Smooth muscle cell (in vitro differentiated cells): ENCODE results near the gene SLC24A3. TPM values are rescaled to one million over a fixed set of nuclear protein-coding genes. Genes with fewer than 3 reads are reported as not detected.

Experiments used
- DNase-seq: peaks from one replicate; lab custom pipeline; 2025; ENCODE audit not compliant: unreplicated experiment; lab: John Stamatoyannopoulos, UW
- H2AFZ ChIP-seq: fragments of 200-600 bp; sonication (generic); 2 replicates; pipeline ENCODE4 v1.6.0; 2016; ENCODE audit warnings: antibody characterized with exemption, low read depth, mild to moderate bottlenecking
- H3F3A ChIP-seq: fragments of 200-600 bp; sonication (generic); 2 replicates; pipeline ENCODE4 v1.6.0; 2017; ENCODE audit warnings: antibody characterized with exemption, low read depth
- H3K27ac ChIP-seq: fragments of 200-600 bp; sonication (generic); 2 replicates; pipeline ENCODE4 v1.5.1; 2016; ENCODE audit warnings: low read depth, mild to moderate bottlenecking
- H3K27me3 ChIP-seq: fragments of 200-600 bp; sonication (generic); 2 replicates; pipeline ENCODE4 v1.6.1; 2016; ENCODE audit warnings: low read depth, mild to moderate bottlenecking
- H3K36me3 ChIP-seq: fragments of 200-600 bp; sonication (generic); 2 replicates; pipeline ENCODE4 v1.5.1; 2016; ENCODE audit warnings: low read depth
- H3K4me1 ChIP-seq: fragments of 200-600 bp; sonication (generic); 2 replicates; pipeline ENCODE4 v1.5.1; 2016; ENCODE audit warnings: low read depth
- H3K4me2 ChIP-seq: fragments of 200-600 bp; sonication (generic); 2 replicates; pipeline ENCODE4 v1.6.0; 2016; ENCODE audit warnings: mild to moderate bottlenecking
- H3K4me3 ChIP-seq: fragments of 200-600 bp; sonication (generic); 2 replicates; pipeline ENCODE4 v1.5.1; 2016; ENCODE audit warnings: mild to moderate bottlenecking
- H3K79me2 ChIP-seq: fragments of 200-600 bp; sonication (generic); 2 replicates; pipeline ENCODE4 v1.6.0; 2016; ENCODE audit warnings: low read depth, mild to moderate bottlenecking
- H3K9ac ChIP-seq: fragments of 200-600 bp; sonication (generic); 2 replicates; pipeline ENCODE4 v1.6.0; 2016; ENCODE audit warnings: low read depth
- H3K9me3 ChIP-seq: fragments of 200-600 bp; sonication (generic); replicated peaks from 2 replicates; pipeline ENCODE4 v1.5.1; 2016; ENCODE audit warnings: low read depth
- H4K20me1 ChIP-seq: fragments of 200-600 bp; sonication (generic); 2 replicates; pipeline ENCODE4 v1.6.0; 2016; ENCODE audit warnings: low read depth
- CTCF ChIP-seq: fragments of 200-600 bp; sonication (generic); IDR thresholded peaks from 2 replicates; pipeline ENCODE4 v1.5.1; 2017; ENCODE audit warnings: borderline replicate concordance, mild to moderate bottlenecking, antibody characterized with exemption; ENCODE audit not compliant: insufficient read depth, poor library complexity, severe bottlenecking
- WGBS: methylation state at CpG from one replicate; pipeline ENCODE4 v1.1.7; 2016; ENCODE audit warnings: low lambda C conversion rate; 5-methylcytosine and 5-hydroxymethylcytosine counted together
- polyA plus RNA-seq: library from polyadenylated mRNA; unstranded; fragments of >200 nt; fragmentation: Nextera tagmentation; extraction: Ambion mirVana; gene quantifications from 2 replicates; pipeline ENCODE4 v1.2.1, GENCODE V29; 2016
- total RNA-seq: library from RNA; depleted of rRNA; stranded (reverse); fragments of >200 nt; gene quantifications from 2 replicates; pipeline ENCODE4 v1.2.3, GENCODE V29; 2014

The SLC24A3 gene
- total and polyA plus RNA-seq, 2 experiments from 2014 or later = 2.5 to 3.2 TPM

GRCh38 chr20:19691125-19691524 is 478.7 kb downstream of the SLC24A3 start:
- no peak for TF ChIP-seq CTCF
- no peaks in the 10 kb centered on the region for H3K9me3 ChIP-seq
- H3K4me3 ChIP-seq = no peak overlapping the region
- H2AFZ ChIP-seq = no peak overlapping the region
- H3K4me1 ChIP-seq = no peaks in the 10 kb centered on the region
- no peak overlapping the region for H3K9ac ChIP-seq
- H3K27ac ChIP-seq = no peak overlapping the region
- H3K4me2 ChIP-seq = no peak overlapping the region
- H3K36me3 ChIP-seq = no peaks in the 10 kb centered on the region
- DNase-seq = no peak
- H4K20me1 ChIP-seq = no peaks in the 10 kb centered on the region
- H3K27me3 ChIP-seq = no peaks in the 10 kb centered on the region
- no peaks in the 10 kb centered on the region for H3F3A ChIP-seq
- H3K79me2 ChIP-seq = no peaks in the 10 kb centered on the region
- WGBS = 87% methylated on average over 5 of the region's 5 CpGs

GRCh38 chr20:19692100-19692499 is 479.7 kb downstream of the SLC24A3 start:
- Histone ChIP-seq H3K4me2 (no peak overlapping the region), H3F3A (no peaks in the 10 kb centered on the region), H3K79me2 (no peaks in the 10 kb centered on the region), H3K9me3 (no peaks in the 10 kb centered on the region), H3K4me3 (no peak overlapping the region), H3K36me3 (no peaks in the 10 kb centered on the region), H3K27me3 (no peaks in the 10 kb centered on the region), H2AFZ (no peak overlapping the region), H3K4me1 (no peaks in the 10 kb centered on the region), H4K20me1 (no peaks in the 10 kb centered on the region), H3K27ac (no peak overlapping the region), H3K9ac (no peak overlapping the region)
- no peak for TF ChIP-seq CTCF
- WGBS = 81% methylated on average over 4 of the region's 4 CpGs
- no peak for DNase-seq

GRCh38 chr20:19692685-19693119 is 480.3 kb downstream of the SLC24A3 start:
- 6% methylated on average over 15 of the region's 15 CpGs for WGBS

More at GRCh38 chr20:19692685-19693119, 480.3 kb downstream of the SLC24A3 start:
- Histone ChIP-seq H3K9ac (no peak overlapping the region), H2AFZ (no peak overlapping the region), H3F3A (no peaks in the 10 kb centered on the region), H3K27ac (no peak overlapping the region), H3K4me2 (peak overlapping the region; percentile 79), H3K79me2 (no peaks in the 10 kb centered on the region), H3K27me3 (no peaks in the 10 kb centered on the region), H3K4me1 (no peaks in the 10 kb centered on the region), H4K20me1 (no peaks in the 10 kb centered on the region), H3K4me3 (peak overlapping the region; percentile 23), H3K36me3 (no peaks in the 10 kb centered on the region), H3K9me3 (no peaks in the 10 kb centered on the region)
- DNase-seq = peak; percentile 13
- TF ChIP-seq CTCF = peak; percentile 97
